Measurements from ENCODE around the gene HS2ST1.
A peak's percentile ranks its signal among the peaks of the same experiment; 100 is the strongest.

Gene HS2ST1

DNA sequence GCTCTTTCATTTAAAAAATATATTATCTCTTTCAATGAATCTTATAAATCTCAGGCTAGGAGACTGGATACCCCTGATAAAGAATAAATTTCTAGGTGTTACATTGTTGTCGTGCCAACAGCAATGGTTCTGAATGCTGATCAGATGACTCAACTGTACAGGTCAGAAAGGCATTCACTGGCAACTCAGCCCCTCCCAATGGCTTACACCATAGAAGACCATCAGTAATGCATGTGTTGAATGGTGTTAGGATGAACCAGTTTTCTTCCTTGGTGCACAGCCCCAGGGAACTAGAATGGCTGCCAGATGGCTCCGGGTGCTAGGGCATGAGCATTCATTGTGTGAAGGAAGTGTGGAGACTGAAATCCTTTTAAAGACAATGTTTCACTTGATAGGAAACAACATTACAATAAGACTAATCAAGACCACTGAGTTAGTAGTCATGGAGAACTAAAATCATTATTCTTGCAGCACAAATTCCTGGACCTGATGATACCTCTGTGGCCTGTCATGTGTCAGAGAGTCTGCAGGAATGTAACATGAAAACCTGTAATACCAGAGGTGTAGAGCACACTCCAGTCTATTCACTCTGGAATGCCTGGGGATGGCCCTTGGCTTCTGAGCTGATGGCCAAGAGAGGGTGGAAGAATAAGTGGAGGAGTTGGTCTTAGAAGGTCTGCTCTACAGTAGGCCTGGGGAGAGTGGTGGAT, 226.6 kb downstream of the HS2ST1 start:
- no peak for DNase-seq (ENCODE audit: low spot score)

DNA sequence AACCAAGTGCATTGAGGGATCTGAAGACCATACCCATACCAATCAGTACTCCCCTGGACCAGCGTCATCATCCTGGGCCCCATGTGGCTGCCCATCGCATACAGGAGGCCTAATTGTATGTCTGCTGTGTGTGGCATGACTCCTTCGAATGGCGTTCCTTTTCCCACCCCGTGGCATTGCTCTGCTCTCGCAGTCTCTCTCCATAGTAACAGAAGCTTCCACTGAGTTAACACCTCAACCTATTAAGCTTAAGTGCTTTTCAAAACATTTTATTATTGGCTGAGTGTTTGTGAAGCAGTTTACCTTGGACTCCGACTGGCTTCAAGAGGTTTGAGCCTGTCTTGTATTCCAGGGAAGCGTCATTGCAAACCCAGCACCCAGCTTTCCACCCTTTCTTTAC, 227.1 kb downstream of the HS2ST1 start:
- no peak for DNase-seq (ENCODE audit: low spot score)

DNA sequence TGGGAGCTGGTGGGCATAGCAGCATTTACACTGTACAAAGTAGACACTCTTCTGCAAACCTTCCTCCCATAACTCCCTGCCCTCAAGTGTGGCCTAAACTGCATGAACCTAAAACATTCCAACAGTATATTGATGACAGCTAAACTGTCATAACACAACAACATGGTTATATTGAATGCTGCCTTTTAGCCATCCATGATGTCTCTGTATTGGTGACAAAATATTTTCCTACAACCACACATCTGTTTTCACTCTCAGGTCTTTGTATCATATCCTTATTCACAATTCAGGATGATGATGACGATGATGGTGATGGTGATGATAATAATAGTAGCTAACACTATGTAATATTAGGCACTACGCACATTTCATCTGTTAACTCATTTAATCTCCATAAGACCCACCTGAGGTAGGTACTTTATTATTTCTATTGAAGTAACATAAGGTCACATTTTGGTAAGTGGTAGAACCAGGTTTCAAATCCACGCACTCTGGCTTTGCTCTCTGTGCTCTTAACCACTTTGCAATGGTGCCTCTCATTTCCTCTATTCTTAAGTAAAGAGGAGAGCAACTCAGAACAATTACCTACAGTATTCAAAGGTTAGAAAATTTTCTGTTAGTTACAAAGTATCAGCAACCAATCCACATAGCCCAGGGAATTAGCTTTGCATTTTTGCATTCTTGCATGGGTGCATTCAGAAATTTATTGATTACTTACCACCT, 229.1 kb downstream of the HS2ST1 start:
- no peak for DNase-seq (ENCODE audit: low spot score)

DNA sequence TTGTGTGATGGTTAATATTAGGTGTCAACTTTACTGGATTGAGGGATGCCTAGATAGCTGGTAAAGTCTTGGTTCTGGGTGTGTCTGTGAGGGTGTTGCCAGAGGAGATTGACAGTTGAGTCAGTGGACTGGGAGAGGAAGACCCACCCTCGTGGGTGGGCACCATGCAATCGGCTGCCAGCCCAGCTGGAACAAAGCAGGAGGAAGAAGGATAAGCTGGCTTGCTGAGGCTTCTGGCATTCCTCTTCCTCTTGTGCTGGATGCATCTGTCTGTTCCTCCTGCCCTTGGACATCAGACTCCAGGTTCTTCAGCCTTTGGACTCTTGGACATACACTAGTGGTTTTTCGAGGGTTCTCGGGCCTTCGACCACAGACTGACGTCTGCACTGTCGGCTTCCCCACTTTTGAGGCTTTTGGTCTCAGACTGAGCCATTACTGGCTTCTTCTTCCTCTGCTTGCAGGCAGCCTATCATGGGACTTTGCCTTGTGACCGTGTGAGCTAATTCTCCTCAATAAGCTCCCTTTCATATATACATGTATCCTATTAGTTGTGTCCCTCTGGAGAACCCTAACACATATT, 230.0 kb downstream of the HS2ST1 start:
- no peak for DNase-seq (ENCODE audit: low spot score)

DNA sequence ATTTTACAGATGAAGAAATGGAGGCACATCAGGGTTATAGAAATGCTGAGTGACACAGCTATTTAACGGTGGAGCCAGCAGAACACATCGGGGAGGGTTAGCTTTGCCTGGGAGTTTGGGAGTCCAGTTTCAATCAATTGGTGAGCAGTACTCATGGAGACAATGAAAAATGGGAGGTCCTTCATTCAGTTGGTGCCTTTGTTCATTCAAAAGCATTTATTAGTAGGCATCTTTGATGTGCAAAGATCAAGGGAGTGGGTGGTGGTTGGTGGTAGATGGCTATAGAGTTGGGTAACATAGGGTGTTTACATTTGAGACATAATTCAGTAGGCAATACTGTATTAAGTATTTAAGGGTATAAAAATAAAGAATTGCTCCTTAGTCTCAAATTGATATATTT, 230.5 kb downstream of the HS2ST1 start:
- DNase-seq (ENCODE audit: low spot score): no peak

DNA sequence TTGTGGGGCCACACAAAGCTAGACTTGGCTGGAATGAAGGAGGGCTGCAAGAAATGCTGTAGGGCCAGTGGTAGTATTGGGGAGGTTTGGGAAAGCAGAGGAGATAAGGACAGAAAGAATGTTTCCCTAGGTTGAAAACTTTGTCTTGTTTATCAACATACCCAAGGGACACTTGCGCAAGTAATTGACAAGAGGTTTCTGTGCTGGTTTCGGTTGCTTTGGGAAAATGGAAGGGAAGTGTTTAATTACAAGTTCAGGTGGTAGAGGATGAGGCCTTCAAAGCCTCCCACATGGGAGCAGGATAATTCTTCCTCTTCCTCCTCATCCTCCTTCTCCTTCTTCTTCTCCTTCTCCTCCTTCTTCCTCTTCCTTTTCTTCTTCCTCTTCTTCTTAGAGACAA, 232.1 kb downstream of the HS2ST1 start:
- no peak for DNase-seq (ENCODE audit: low spot score)

DNA sequence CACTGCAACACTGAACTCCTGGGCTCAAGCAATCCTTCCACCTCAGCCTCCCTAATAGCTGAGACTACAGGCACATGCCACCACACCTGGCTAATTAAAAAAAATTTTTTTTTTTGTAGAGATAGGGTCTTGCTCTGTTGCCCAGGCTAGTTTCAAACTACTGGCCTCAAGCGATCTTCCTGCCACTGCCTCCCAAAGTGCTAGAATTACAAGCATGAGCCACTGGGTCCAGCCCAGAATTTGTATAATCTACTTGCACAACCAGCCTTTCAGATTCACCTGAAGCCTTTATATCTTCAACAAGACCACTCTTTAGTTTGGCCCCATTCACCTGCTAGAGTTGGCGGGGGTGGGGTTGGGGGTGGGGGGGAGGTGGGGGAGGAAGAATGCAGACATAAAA, 232.6 kb downstream of the HS2ST1 start:
- no peak for DNase-seq (ENCODE audit: low spot score)

DNA sequence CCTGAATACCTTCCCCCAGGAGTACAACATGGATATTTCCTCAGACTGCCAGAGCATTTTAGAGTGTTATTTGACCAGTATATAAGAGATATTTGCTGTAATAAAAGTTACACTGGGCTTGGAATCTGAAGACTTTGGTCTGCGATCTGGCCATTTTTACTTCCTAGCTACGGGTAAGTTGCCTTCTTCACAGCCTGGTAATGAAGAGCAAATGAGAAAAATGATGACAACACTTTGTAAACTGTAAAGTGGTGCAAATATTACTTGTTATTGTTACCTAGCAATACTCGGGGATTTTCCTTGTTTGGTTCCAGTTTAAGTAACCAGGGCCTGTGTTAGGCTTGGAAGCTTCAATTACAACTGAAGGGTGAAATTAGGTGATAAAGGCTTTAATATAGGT, 233.4 kb downstream of the HS2ST1 start:
- DNase-seq (ENCODE audit: low spot score): no peak

DNA sequence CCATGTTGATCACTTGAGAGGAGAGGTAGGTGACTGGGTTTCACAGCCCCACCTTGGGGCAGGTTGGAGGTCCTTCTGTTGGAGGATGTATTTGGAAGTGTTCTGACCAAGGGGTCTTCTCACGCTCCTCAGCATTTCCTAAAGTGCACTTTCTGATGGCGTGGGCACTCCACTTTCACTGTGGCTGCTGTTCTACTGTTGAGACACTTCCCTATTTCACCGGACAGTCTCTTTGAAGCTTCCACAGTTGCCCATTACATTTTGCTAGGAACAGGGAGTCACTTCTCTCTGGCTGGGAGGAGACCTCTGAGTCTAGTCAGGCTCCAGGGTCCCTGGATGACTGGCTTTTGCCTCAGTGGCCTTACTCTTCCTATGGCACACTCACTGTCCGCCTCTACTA, 234.2 kb downstream of the HS2ST1 start:
- DNase-seq (ENCODE audit: low spot score): no peak

DNA sequence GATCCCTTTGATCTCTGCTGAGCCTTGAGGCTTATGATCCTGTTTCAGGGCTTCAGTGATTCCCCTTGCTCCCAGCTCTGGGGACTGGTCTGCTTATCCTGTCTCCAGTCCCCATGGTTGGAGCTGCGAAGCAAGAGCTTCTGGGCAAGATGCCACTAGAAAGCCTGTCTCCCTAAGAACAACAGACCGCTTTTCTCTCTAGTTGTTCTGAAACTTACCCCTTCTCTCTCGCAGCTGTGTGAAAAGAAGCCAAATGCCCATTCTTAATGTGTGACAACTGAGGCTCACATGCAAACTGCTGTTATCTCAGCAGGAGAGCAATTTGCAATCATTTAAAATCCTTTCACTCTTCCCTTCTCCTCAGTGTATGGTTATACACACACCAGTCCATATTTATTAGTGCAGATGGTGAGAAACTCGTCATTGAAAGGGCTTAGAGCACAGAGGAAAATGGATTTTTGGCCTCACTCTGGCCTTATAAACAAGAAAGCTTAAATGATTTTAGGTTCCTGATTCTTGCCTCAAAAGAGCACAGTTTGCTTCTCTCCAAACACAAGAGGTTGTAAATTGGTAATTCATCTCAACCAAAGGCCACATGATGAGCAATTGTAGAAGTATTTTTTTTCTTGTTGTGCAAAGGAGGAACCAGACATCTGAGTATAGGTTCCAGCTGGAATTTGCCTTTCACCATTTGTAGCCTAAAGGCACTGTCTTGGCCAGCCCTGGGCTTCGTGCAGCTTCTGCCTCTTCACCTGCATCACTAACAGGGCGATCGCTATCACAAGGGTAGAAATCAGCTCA, 235.0 kb downstream of the HS2ST1 start:
- DNase-seq (ENCODE audit: low spot score): no peak

DNA sequence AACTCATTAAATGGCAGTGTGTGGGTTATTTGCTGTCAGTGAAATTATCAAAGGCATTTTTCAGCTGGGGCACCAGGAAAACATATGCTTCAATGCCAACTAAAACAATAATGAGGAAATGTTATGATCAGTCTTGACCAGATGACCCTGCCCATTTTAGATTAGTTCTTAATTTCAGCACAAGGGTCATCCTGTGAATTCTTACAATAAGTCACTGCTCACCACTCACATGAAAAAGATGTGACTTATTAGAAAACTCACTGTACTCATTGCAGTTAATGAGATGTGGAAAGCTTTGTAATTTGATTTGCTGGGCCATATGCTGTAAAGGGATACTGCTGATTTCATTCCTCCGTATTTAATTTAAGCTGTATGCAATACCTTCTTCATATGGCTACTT, 235.7 kb downstream of the HS2ST1 start:
- no peak for DNase-seq (ENCODE audit: low spot score)

DNA sequence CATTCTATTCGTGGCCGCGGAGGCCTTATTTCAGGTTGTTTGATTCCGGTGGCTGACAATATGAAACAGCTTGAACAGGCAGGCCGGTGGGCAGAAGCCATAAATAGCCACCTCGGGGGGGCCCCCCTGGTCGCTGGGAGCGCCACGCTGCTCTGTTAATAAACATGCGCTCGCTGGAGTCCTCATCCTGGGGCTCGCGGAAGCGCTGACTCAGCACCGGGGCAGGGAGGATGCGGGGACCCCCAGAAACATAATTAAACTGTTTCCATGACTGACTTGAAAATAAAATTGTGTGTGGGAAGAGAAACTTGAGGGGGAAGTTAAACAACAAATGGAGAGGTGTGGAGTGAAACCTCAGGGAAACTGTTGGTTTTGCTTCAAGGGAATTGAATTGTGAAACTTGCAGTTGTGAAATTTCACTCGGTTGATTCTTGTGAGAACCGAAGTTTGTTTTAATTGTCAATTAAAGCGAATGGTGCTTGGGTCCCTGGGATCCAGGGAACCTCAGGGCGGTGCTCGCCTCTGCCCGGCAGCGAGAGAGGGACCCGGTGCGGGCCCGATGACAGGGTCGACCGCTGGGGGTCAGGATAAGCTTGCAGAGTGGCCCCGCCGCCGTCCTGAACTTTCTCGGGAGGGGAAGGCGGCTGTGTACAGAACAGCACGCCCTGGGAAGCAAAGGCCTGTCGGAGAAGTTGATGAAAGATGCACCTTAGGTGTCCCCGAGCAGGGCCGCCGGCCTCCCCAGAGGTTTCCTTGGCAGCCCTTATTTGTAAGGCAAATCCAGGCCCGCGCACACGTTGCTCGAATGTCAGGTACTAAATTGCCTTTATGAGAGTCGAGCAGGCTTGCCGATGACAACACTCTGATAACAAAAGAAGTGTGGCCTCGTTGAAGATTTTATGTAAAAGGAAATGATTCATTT, 237.3 kb downstream of the HS2ST1 start:
- DNase-seq (ENCODE audit: low spot score): peak; percentile 78

DNA sequence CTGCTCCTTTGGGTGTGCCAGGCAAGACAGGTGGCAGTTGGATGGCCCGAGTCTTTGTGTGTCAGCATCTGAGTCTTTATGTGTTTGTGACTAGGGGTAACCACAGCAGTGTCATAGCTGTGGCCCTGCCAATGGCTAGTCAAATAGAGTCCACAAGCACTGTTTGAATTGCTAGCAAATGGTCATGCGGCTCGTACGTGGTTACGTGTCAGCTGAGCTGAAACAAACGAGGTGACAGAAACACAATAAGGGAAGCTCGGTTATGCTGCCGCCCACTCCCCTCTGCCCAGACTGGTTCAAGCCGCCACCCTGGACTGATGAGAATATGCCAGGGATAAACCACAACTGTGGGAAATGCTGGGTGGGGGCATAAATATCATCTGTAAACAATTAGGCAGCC, 239.9 kb downstream of the HS2ST1 start:
- no peak for DNase-seq (ENCODE audit: low spot score)

DNA sequence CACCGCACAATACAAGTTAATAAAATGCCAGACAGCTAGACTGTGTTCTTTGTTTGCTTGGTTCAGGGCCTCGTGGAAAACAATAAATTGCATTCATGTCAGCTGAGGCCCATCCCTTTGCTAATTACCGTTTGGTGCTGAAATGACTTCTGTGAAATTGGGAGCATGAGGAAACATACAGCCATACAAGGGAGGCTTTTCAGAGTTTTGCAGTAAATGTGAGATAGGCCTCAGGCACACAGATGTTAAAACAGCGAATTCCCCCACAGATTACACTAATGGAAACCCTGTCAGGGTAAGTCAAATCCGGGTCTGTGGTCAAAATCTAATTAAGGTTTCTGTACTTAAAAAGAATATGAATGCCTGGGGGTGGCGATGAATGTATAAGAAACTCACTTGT, 240.7 kb downstream of the HS2ST1 start:
- DNase-seq (ENCODE audit: low spot score): peak; percentile 27

DNA sequence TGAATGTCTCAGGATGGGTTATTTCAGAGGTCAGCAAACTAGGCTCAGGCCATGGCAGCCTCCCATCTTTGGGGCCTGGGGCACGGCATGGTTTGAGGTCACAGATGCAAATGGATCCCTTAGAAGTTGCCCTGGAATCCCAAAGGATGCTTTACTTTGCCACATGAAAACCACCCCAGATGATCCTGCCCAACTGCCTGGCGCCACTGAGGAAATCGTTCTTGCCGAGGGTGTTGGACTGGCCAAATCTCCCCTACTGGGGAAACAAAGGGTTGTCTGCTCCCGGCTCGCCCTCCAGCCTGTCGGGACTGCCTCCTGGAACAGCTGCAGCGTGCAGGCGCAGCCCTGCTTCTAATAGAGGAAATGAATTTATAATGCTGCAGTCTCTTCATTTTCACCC, 241.2 kb downstream of the HS2ST1 start:
- no peak for DNase-seq (ENCODE audit: low spot score)

DNA sequence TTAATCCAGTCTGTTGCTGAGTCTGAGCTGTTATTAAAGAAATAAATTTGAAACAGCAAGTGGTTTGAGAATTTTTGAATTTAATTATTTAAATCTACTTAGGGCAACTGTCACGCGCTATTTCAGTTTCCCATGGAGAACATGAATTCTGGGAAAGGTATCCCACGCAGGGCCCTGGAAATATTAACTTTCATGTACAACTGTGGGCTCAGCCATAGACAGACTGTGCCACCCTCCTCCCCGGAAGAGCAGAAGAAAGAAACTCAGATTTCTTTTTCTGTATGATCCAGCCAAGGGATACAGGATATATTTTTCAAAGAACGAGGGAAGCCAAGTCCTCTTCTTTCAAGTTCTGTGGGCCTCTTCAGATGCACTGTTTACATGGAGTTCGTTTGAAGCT, 241.7 kb downstream of the HS2ST1 start:
- DNase-seq (ENCODE audit: low spot score): no peak

DNA sequence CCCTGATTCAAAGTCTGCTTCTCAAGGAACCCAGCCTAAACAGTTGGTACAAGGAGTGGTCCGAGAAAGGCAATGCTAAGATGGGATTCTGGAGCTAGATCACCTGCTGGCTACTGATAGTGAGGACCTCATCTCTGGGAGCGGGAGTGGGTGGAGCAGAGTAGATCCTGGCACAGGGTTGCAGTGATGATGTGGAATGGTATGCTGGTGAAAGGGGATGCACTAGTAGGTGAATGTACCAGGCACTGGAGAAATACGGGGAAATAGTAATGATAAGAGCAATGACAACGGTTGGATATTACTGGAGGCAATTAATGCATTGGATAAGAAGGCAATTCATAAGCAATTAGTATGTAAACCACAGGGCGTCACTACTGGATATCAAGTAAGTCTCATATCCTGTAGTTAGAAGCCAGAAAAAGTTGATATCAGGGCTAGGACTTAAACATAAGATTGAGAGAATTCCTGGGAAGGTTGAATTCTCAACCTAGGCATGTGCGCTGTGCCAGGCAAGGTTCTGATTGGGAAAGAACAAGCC, 245.0 kb downstream of the HS2ST1 start:
- no peak for DNase-seq (ENCODE audit: low spot score)
